Measurements from ENCODE around the gene SAPCD2. TPM values are rescaled to one million over a fixed set of nuclear protein-coding genes. Genes with fewer than 3 reads are reported as not detected.

Gene SAPCD2
- total RNA-seq, 2 donors from 2014 or later: 0.39 to 0.44 TPM

DNA sequence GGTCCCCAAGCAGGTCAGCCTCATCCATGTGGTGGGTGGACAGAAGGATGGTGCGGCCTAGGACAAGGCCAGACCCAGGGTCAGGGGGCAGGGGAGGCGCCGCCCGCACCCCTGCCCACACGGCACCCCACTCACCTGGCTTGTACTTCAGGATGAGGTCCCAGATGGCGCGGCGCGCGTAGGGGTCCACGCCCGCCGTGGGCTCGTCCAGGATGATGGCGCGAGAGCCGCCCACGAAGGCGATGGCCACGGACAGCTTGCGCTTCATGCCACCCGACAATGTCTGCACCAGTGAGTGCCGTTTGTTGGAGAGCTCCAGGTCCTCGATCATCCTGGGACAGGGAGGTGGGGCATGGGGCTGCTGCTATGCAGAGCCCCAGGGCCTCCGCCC, 54.8 kb downstream of the SAPCD2 start:
- ATAC-seq (no peak), DNase-seq (no peak)
- intact Hi-C loops (cut with DNase I): no loop called here

DNA sequence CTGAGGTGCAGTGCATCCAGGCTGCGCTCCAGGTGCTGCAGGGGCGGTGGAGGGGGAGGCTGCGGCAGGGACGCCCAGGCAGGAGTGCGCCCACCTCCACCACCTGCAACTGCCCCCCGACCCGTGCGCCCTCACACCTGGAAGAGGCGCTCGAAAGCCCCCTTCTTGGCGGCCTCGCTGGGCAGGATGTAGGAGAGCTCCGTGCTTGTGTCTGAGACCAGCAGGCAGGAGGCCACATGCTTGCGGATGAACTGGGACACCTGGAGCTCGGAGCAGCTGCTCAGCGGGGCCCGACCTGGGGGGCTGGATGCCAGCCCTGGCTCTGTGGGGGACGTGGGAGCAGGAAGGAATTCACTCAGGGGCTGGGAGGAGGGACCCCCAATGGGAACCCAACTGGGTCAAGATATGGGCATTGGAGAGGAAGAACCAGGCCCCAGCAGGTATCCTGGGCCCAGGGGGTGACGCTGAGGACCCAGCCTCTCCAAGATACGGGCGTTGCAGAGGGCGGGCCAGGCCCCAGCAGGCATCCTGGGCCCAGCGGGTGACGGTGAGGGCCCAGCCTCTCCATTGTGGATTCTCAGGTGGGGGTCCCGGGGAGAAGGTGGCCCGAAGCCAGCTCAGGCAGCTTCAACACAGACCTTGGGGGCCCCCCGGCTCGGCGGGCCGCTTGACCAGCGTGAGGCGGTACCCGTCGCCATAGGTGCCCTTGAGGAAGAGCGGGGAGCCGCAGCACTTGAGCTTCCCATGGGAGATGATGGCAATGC, 55.4 kb downstream of the SAPCD2 start:
- intact Hi-C loops (cut with DNase I): no loop called here
- DNase-seq (no peak), ATAC-seq (no peak)

DNA sequence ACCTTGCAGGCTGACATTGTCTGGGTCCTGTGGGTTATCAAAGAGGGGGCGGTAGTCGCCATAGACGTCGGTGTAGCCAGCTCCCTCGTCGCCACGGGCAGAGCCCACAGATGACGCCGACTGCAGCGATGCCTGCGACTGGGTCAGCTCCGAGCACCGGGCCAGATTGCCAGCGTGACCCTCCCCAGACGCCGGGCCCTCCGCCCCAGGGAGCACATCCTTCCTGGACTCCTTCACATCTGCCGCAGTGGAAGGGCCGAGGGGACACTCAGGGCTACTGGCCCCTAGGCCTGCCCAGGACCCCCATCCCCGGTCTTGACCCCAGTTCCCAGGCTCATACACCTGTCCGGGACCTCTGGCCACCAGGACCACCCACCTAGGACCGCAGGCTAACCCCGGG, 56.2 kb downstream of the SAPCD2 start:
- intact Hi-C loops (cut with DNase I): no loop called here

DNA sequence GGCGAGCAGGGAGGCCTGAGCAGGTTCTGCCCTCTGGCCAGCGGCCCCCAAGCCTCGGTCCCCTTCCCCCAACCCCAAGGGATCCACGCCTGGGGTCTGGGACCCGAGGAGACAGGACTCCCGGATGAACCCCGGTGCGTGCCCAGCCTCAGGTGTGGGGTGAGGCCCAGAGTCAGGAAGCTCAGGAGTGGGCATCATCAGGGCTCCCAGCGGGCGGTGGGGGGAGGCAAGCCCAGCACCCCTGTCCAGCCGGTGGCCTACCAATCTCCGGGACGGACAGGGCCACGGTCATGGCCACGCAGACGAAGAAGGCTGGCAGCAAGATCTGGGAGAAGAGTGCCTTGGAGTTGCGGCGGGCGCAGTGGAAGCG, 56.8 kb downstream of the SAPCD2 start:
- DNase-seq (no peak), ATAC-seq (no peak)
- intact Hi-C loops (cut with DNase I): no loop called here

More for the DNA sequence above, 56.2 kb downstream of the SAPCD2 start:
- ATAC-seq: no peak
- no peak for DNase-seq

- ATAC-seq (no peak), DNase-seq (no peak)
- intact Hi-C loops (cut with DNase I): no loop called here
Measured at GRCh38 chr9:137012694-137013570, 57.4 kb downstream of the SAPCD2 start.

Other genes starting within 250 kb of the SAPCD2 start
- 1 to 10 TPM; 5.0 to 9.6 TPM for gene AJM1, start 228.1 kb downstream of the SAPCD2 start, total RNA-seq
- gene PHPT1, start 221.1 kb downstream of the SAPCD2 start, total RNA-seq: 100 to 1,000 TPM; 184 to 189 TPM
- gene MAMDC4, start 218.2 kb downstream of the SAPCD2 start, total RNA-seq: 1 to 10 TPM; 3.7 to 8.4 TPM
- 100 to 1,000 TPM; 296 to 304 TPM for gene EDF1, start 204.2 kb downstream of the SAPCD2 start, total RNA-seq
- gene TRAF2, start 184.0 kb downstream of the SAPCD2 start, total RNA-seq: 10 to 100 TPM in 1 of 2 donors, 1 to 10 TPM in 1; 8.8 to 11.8 TPM
- gene FBXW5, start 125.8 kb downstream of the SAPCD2 start, total RNA-seq: 100 to 1,000 TPM in 1 of 2 donors, 10 to 100 TPM in 1; 98.4 to 130 TPM
- gene C8G, start 125.3 kb downstream of the SAPCD2 start, total RNA-seq: 1 to 10 TPM in 1 of 2 donors, under 1 TPM in 1; 0.88 to 3.5 TPM
- gene LCN12, start 118.3 kb downstream of the SAPCD2 start, total RNA-seq: 10 to 100 TPM in 1 of 2 donors, 1 to 10 TPM in 1; 7.0 to 11.9 TPM
- gene PTGDS, start 93.1 kb downstream of the SAPCD2 start, total RNA-seq: 1,000 to 10,000 TPM; 3,329 to 4,014 TPM
- gene LCNL1, start 87.6 kb downstream of the SAPCD2 start, total RNA-seq: 1 to 10 TPM; 6.4 to 9.6 TPM
- 10 to 100 TPM; 25.4 to 30.2 TPM for gene PAXX, start 78.1 kb downstream of the SAPCD2 start, total RNA-seq
- gene CLIC3, start 74.0 kb downstream of the SAPCD2 start, total RNA-seq: 1 to 10 TPM; 2.6 to 8.5 TPM
- gene ABCA2, start 42.3 kb downstream of the SAPCD2 start, total RNA-seq: 10 to 100 TPM; 30.0 to 33.2 TPM
- under 1 TPM; 0.24 to 0.35 TPM for gene FUT7, start 38.5 kb downstream of the SAPCD2 start, total RNA-seq
- 10 to 100 TPM; 75.4 to 87.3 TPM for gene NPDC1, start 24.4 kb downstream of the SAPCD2 start, total RNA-seq
- gene ENTPD2, start 16.5 kb downstream of the SAPCD2 start, total RNA-seq: 1 to 10 TPM in 1 of 2 donors, under 1 TPM in 1; 0.60 to 2.2 TPM
- 10 to 100 TPM; 13.5 to 14.0 TPM for gene UAP1L1, start 7.0 kb upstream of the SAPCD2 start, total RNA-seq
- gene MAN1B1, start 16.4 kb upstream of the SAPCD2 start, total RNA-seq: 10 to 100 TPM; 21.9 to 28.8 TPM
- 100 to 1,000 TPM; 176 to 198 TPM for gene DPP7, start 44.2 kb upstream of the SAPCD2 start, total RNA-seq
- gene GRIN1, start 68.6 kb upstream of the SAPCD2 start, total RNA-seq: not detected
- gene LRRC26, start 99.5 kb upstream of the SAPCD2 start, total RNA-seq: not detected
- not detected for gene TMEM210, start 101.5 kb upstream of the SAPCD2 start, total RNA-seq
- gene ANAPC2, start 118.0 kb upstream of the SAPCD2 start, total RNA-seq: 10 to 100 TPM; 31.2 to 32.5 TPM
- 10 to 100 TPM; 53.1 to 55.1 TPM for gene SSNA1, start 118.1 kb upstream of the SAPCD2 start, total RNA-seq
- 10 to 100 TPM in 1 of 2 donors, 1 to 10 TPM in 1; 7.6 to 11.4 TPM for gene TPRN, start 130.2 kb upstream of the SAPCD2 start, total RNA-seq
- 10 to 100 TPM; 32.9 to 34.5 TPM for gene TMEM203, start 135.1 kb upstream of the SAPCD2 start, total RNA-seq
- gene NDOR1, start 135.1 kb upstream of the SAPCD2 start, total RNA-seq: 1 to 10 TPM; 5.9 to 6.5 TPM
- 10 to 100 TPM; 15.6 to 18.1 TPM for gene RNF208, start 151.7 kb upstream of the SAPCD2 start, total RNA-seq
- under 1 TPM in 1 of 2 donors, not detected in 1; 0.62 TPM for gene CYSRT1, start 154.6 kb upstream of the SAPCD2 start, total RNA-seq
- not detected for gene RNF224, start 156.9 kb upstream of the SAPCD2 start, total RNA-seq
- not detected for gene SLC34A3, start 160.3 kb upstream of the SAPCD2 start, total RNA-seq
- gene TUBB4B, start 170.7 kb upstream of the SAPCD2 start, total RNA-seq: 100 to 1,000 TPM; 324 to 437 TPM
- under 1 TPM in 1 of 2 donors, not detected in 1; 0.59 TPM for gene STPG3, start 180.7 kb upstream of the SAPCD2 start, total RNA-seq
- 10 to 100 TPM; 35.1 to 38.1 TPM for gene NELFB, start 184.8 kb upstream of the SAPCD2 start, total RNA-seq
- 1 to 10 TPM; 6.2 to 9.4 TPM for gene TOR4A, start 207.2 kb upstream of the SAPCD2 start, total RNA-seq
- 10 to 100 TPM in 1 of 2 donors, 1 to 10 TPM in 1; 4.9 to 11.5 TPM for gene NRARP, start 231.7 kb upstream of the SAPCD2 start, total RNA-seq

Data from left cardiac atrium (tissue), 4 donors.